ENCODE results near the gene GPR89B.
"Not testable (repeated sequence)": the region's sequence is repeated elsewhere in the genome, so short reads cannot be mapped to it uniquely, and the experiment has no call there.

Gene GPR89B

DNA sequence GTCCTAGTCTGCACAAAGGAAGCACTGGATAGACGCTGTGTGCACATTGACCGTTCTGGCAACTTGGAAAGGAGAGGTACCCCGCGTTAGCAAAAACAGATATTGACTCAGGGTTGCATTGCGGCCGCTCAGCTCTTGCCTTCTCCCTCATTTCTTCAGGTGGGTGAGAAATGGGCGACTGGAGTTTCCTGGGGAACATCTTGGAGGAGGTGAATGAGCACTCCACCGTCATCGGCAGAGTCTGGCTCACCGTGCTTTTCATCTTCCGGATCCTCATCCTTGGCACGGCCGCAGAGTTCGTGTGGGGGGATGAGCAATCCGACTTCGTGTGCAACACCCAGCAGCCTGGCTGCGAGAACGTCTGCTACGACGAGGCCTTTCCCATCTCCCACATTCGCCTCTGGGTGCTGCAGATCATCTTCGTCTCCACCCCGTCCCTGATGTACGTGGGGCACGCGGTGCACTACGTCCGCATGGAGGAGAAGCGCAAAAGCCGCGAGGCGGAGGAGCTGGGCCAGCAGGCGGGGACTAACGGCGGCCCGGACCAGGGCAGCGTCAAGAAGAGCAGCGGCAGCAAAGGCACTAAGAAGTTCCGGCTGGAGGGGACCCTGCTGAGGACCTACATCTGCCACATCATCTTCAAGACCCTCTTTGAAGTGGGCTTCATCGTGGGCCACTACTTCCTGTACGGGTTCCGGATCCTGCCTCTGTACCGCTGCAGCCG, 20.3 kb upstream of the GPR89B start:
- TF ChIP-seq, protein P1, sequence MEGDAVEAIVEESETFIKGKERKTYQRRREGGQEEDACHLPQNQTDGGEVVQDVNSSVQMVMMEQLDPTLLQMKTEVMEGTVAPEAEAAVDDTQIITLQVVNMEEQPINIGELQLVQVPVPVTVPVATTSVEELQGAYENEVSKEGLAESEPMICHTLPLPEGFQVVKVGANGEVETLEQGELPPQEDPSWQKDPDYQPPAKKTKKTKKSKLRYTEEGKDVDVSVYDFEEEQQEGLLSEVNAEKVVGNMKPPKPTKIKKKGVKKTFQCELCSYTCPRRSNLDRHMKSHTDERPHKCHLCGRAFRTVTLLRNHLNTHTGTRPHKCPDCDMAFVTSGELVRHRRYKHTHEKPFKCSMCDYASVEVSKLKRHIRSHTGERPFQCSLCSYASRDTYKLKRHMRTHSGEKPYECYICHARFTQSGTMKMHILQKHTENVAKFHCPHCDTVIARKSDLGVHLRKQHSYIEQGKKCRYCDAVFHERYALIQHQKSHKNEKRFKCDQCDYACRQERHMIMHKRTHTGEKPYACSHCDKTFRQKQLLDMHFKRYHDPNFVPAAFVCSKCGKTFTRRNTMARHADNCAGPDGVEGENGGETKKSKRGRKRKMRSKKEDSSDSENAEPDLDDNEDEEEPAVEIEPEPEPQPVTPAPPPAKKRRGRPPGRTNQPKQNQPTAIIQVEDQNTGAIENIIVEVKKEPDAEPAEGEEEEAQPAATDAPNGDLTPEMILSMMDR (IDR thresholded peaks at IDR 0.05; ENCODE audit: extremely low read depth, insufficient read depth, missing control alignments) = no peak
- in situ Hi-C loops (cut with MboI; ENCODE audit: low pct_unique_long_range_greater_than_20kb, low sequenced_read_pairs, unreplicated experiment) = no loop called here
- DNase-seq (ENCODE audit: low spot score) = no peak

DNA sequence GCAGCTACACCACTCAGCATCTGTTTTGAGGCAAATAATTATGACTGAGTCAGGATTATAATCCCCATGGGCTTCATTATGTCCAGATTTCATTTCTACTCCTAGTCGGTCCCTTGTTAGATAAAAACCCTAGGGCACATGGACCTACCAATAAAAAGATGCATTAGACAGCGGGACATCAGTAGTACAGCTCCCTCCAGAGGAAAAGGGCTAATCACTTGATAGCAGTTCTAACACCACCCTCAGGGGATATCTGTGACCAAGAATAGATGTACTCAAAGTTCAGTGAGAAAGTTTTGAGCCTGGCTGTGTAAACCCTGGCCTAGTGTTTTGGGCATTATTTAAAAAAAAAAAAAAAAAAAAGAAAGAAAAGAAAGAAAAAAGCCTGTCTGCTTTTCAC, 15.7 kb upstream of the GPR89B start:
- DNase-seq (ENCODE audit: low spot score) = no peak
- TF ChIP-seq, protein P1 (IDR thresholded peaks at IDR 0.05; ENCODE audit: extremely low read depth, insufficient read depth, missing control alignments) = no peak
- in situ Hi-C loops (cut with MboI; ENCODE audit: low pct_unique_long_range_greater_than_20kb, low sequenced_read_pairs, unreplicated experiment) = no loop called here

DNA sequence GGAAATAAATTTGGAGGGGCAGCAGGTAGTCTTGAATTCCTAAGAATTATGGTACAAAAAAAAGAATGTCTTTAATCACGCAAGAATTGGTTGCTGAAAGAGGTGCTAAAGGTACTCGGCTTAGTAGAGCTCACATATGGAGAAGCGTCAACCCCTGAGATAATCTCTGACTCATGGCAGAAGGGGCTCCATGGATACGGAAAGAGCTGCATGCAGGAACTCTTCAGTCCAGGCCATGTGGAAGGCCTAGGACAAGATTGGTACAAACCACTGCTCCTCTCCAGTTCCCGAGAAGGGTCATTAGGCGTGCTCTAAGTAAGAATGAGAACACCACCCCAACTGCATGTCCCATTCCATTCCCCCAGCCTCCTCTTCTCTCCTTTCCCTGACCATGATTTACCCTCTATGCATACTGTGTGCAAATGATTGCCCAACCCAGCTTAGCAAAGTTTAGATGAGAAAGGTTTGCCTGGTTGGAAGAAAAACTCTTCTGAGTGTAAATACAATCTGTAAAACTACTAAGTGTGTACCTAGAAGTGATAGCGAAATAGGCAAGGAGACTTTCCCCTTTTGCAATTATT, 14.8 kb upstream of the GPR89B start:
- in situ Hi-C loops (cut with MboI; ENCODE audit: low pct_unique_long_range_greater_than_20kb, low sequenced_read_pairs, unreplicated experiment) = no loop called here
- TF ChIP-seq, protein P1 (IDR thresholded peaks at IDR 0.05; ENCODE audit: extremely low read depth, insufficient read depth, missing control alignments) = no peak
- DNase-seq (ENCODE audit: low spot score) = no peak

DNA sequence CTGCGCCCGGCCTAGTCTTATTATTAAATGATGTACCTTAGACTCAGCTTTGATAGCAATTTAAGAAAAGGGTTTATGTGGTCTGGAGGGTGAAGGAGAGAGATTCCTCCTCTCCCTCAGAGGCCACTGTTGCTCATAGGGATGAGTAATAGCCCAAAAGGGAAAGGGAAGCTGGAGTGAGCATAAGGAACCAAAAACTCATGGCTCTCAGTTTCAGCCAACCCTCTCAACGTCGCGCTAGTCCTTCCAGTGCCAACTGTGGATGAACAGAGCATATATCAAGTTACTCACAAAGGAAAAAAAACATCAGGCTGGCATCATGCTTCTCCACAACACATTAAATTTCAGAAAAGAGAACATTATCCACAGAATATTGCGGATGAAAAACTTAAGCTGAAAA, 8.3 kb upstream of the GPR89B start:
- no peak for DNase-seq (ENCODE audit: low spot score)
- TF ChIP-seq, protein P1 (IDR thresholded peaks at IDR 0.05; ENCODE audit: extremely low read depth, insufficient read depth, missing control alignments) = no peak
- in situ Hi-C loops (cut with MboI; ENCODE audit: low pct_unique_long_range_greater_than_20kb, low sequenced_read_pairs, unreplicated experiment) = no loop called here

DNA sequence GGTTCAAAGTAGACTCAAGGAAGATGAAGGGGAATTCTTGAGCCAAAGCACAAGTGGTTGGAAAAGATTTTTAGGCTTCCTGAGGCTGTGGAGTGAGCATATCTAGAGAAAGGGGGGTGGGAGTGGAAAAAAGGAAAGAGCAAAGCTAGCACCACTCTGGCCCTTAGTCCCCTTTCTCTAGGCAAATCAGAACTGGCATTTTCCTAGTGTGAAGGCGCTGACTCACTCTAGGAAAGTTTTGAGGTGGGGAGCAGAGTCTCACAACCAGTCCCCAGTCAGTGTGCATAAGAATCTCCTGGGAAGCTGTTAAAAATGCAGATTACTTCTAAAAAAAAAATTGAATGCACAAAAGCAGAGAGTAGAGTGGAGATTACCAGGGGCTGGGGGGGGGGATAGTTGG, 3.4 kb upstream of the GPR89B start:
- TF ChIP-seq, protein P1 (IDR thresholded peaks at IDR 0.05; ENCODE audit: extremely low read depth, insufficient read depth, missing control alignments) = no peak

DNA sequence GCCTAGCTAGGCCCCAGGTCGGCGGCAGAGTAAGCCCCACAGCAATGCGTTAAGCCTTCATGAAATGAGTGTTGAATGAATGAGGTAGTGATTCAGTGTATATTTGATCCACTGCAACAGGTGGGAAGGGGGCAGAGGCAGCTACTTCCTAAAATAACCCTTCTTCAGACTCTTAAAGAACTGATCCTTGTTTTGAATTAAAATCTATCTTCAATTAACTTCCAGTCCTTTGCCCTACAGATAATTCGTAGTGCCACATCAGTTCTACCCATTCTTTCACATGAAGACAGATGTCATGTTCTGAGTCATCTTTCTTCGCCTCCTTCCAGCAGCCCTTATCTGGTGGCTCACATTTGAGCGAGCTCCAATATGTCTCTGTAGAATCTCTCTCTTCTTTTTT, 1.0 kb upstream of the GPR89B start:
- DNase-seq (ENCODE audit: low spot score); in situ Hi-C loops (cut with MboI; ENCODE audit: low pct_unique_long_range_greater_than_20kb, low sequenced_read_pairs, unreplicated experiment): not testable (repeated sequence)

More for the DNA sequence above, 3.4 kb upstream of the GPR89B start:
- DNase-seq (ENCODE audit: low spot score) = no peak
- in situ Hi-C loops (cut with MboI; ENCODE audit: low pct_unique_long_range_greater_than_20kb, low sequenced_read_pairs, unreplicated experiment) = no loop called here

DNA sequence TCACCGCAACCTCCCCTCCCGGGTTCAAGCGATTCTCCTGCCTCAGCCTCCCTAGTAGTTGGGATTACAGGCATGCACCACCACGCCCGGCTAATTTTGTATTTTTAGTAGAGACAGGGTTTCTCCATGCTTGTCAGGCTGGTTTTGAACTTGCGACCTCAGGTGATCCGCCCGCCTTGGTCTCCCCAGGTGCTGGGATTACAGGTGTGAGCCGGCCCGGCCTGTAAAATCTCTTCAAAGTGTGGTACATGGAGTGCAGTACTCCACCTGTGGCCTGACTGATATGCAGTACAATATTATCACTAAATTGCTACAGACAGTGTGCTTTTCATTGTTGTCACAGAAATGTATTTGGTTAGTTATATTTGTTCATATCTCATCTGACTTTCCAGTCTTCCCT, 531 bp upstream of the GPR89B start:
- in situ Hi-C loops (cut with MboI; ENCODE audit: low pct_unique_long_range_greater_than_20kb, low sequenced_read_pairs, unreplicated experiment); DNase-seq (ENCODE audit: low spot score): not testable (repeated sequence)

DNA sequence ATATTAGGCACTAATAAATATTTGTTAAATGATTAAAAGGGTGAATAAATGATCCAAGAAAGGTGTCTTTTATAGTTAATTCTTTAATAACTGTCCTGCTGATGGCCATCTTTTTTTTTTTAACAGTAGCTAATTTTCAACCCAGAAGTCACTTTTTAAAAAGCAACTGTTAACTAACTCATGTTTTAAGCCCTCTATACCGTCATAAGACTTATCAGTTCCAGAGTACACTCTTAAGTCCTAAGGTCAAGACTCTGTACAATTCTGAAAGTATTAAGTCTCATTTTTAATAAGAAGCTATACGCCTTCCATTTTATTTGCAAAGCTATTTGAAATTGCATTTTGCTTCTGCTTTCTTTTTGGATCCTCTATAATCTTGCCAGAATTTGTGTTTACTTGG, 2.9 kb downstream of the GPR89B start:
- in situ Hi-C loops (cut with MboI; ENCODE audit: low pct_unique_long_range_greater_than_20kb, low sequenced_read_pairs, unreplicated experiment); DNase-seq (ENCODE audit: low spot score): not testable (repeated sequence)

DNA sequence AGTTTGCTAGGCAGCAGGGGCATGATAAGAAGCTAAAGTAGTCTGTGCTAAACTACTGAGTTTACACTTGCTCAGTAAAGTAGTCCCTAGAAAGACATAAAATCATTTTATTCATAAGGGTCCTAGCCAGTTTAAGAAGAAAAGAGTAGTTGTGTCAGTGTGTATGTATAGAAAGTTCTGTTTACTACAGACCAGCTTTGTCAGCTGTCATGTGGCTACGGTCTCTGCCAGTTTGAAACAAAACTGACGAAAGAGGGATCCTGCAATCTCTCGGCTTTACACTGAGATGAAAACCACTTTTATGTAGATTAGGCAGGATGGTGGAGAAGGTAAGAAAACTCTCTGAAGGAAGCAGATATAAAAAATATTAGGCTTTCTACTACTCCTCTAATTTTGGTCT, 7.1 kb downstream of the GPR89B start:
- in situ Hi-C loops (cut with MboI; ENCODE audit: low pct_unique_long_range_greater_than_20kb, low sequenced_read_pairs, unreplicated experiment); DNase-seq (ENCODE audit: low spot score): not testable (repeated sequence)

DNA sequence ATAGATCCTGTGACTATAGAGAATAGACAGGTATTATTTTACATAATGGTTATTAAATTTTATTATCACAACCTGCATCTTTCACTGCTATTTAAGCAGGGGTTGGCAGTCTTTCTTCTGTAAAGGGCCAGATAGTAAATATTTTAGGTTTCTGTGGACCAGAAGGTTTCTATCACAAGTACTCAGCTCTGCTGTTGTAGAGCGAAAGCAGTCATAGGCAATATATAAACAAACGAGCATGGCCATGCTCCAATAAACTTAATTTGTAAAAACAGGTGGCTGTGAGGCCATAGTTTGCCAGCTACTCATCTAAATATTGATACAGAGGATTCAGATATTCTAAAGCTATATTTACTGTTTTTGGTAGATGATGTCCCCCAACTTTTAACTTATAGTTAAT, 12.2 kb downstream of the GPR89B start:
- in situ Hi-C loops (cut with MboI; ENCODE audit: low pct_unique_long_range_greater_than_20kb, low sequenced_read_pairs, unreplicated experiment); DNase-seq (ENCODE audit: low spot score): not testable (repeated sequence)

DNA sequence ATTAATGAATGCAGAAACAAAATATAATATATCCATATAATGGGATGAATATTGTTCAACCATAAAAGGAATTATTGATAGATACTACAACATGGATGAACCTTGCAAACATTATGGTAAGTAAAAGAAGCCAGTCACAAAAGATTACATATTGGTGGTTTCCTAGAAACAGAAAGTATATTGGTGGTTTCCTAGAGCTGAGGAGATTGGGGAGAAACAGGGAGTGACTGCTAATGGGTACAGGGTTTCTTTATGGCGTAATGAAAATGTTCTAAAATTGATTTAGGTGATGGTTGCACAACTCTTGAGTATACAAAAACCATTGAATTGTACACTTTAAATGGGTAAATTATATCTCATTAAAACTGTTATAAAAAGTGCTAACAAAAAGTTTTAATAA, 14.3 kb downstream of the GPR89B start:
- in situ Hi-C loops (cut with MboI; ENCODE audit: low pct_unique_long_range_greater_than_20kb, low sequenced_read_pairs, unreplicated experiment); DNase-seq (ENCODE audit: low spot score): not testable (repeated sequence)

DNA sequence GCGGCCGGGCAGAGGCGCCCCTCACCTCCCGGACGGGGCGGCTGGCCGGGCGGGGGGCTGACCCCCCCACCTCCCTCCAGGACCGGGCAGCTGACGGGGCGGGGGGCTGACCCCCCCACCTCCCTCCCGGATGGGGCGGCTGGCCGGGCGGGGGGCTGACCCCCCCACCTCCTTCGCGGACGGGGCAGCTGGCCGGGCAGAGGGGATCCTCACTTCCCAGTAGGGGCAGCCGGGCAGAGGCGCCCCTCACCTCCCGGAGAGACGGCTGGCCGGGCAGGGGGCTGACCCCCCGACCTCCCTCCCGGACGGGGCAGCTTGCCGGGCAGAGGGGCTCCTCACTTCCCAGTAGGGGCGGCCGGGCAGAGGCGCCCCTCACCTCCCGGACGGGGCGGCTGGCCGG, 21.3 kb downstream of the GPR89B start:
- in situ Hi-C loops (cut with MboI; ENCODE audit: low pct_unique_long_range_greater_than_20kb, low sequenced_read_pairs, unreplicated experiment); DNase-seq (ENCODE audit: low spot score): not testable (repeated sequence)
